IMR-90 (cell line): Measurements from ENCODE around the gene TEDDM1. TPM values are rescaled to one million over a fixed set of nuclear protein-coding genes. Genes with fewer than 3 reads are reported as not detected.

Source experiments
- ATAC-seq: fragments of 200-7000 bp; cut with Tn5 transposase; 2 replicates; pipeline ENCODE4 v1.9.1; 2020; ENCODE audit warnings: low read depth, mild to moderate bottlenecking, moderate library complexity
- BruUV-seq: library from RNA; stranded (reverse); fragments of 400-500 nt; replicated peaks from 2 replicates; lab custom pipeline; 2021; lab: Mats Ljungman, UMichigan
- CTCF ChIA-PET: fragments of 300-600 bp; formaldehyde crosslinking; extraction: SDS; loops from one replicate; lab custom pipeline; 2021; ENCODE audit warnings: antibody characterized with exemption; lab: Yijun Ruan, JAX
- POLR2A ChIA-PET: fragments of 300-600 bp; sonication (Branson Sonifier 250); formaldehyde crosslinking; loops from one replicate; lab custom pipeline; 2022; ENCODE audit warnings: antibody characterized with exemption; ENCODE audit not compliant: unreplicated experiment; lab: Charles Lee
- DNase-seq: peaks from one replicate; pipeline ENCODE4 v3.0.0; 2013
- H2AFZ ChIP-seq: replicated peaks from 2 replicates; pipeline ENCODE3; 2013; ENCODE audit warnings: low read length, mild to moderate bottlenecking; ENCODE audit not compliant: poor library complexity
- H2AK5ac ChIP-seq: 2 replicates; pipeline ENCODE4 v1.6.1; 2013; ENCODE audit warnings: low read depth, low read length, inconsistent platforms
- H2AK9ac ChIP-seq: replicated peaks from 2 replicates; pipeline ENCODE3; 2013; ENCODE audit warnings: mild to moderate bottlenecking, low read depth, low read length, moderate library complexity; ENCODE audit not compliant: poor library complexity
- H2BK120ac ChIP-seq: 2 replicates; pipeline ENCODE4 v1.6.1; 2013; ENCODE audit warnings: low read depth, low read length, inconsistent platforms
- H2BK15ac ChIP-seq: 3 replicates; pipeline ENCODE4 v1.6.1; 2013; ENCODE audit warnings: low read depth, low read length, inconsistent platforms
- H2BK20ac ChIP-seq: 2 replicates; pipeline ENCODE4 v1.6.1; 2013; ENCODE audit warnings: low read depth, mild to moderate bottlenecking, inconsistent platforms, low read length, moderate library complexity
- H2BK5ac ChIP-seq: 2 replicates; pipeline ENCODE4 v1.6.1; 2013; ENCODE audit warnings: mild to moderate bottlenecking, low read depth, low read length, inconsistent platforms; ENCODE audit not compliant: poor library complexity, severe bottlenecking
- H3K14ac ChIP-seq: replicated peaks from 2 replicates; pipeline ENCODE4 v1.6.1; 2013; ENCODE audit warnings: low read depth, low read length, inconsistent platforms
- H3K18ac ChIP-seq: 2 replicates; pipeline ENCODE4 v1.6.1; 2013; ENCODE audit warnings: low read depth, low read length, control low read depth
- H3K23ac ChIP-seq: 2 replicates; pipeline ENCODE4 v1.6.1; 2013; ENCODE audit warnings: low read depth, low read length, inconsistent platforms
- H3K27ac ChIP-seq: 2 replicates; pipeline ENCODE4 v1.5.1; 2013; ENCODE audit warnings: mild to moderate bottlenecking, control low read depth, low read length; ENCODE audit not compliant: insufficient read depth
- H3K27me3 ChIP-seq: 2 replicates; pipeline ENCODE4 v1.6.1; 2013; ENCODE audit warnings: low read length; ENCODE audit not compliant: control insufficient read depth, insufficient read depth
- H3K36me3 ChIP-seq: 2 replicates; pipeline ENCODE4 v1.6.1; 2013; ENCODE audit warnings: low read length, mixed read lengths; ENCODE audit not compliant: control insufficient read depth, insufficient read depth
- H3K4ac ChIP-seq: 2 replicates; pipeline ENCODE4 v1.6.1; 2013; ENCODE audit warnings: low read depth, low read length, inconsistent platforms
- H3K4me1 ChIP-seq: 2 replicates; pipeline ENCODE4 v1.6.1; 2013; ENCODE audit warnings: low read length, mixed read lengths; ENCODE audit not compliant: control insufficient read depth, insufficient read depth
- H3K4me2 ChIP-seq: 2 replicates; pipeline ENCODE4 v1.6.1; 2013; ENCODE audit warnings: low read depth, mild to moderate bottlenecking, control low read depth, low read length, moderate library complexity
- H3K4me3 ChIP-seq: 2 replicates; pipeline ENCODE4 v1.5.1; 2013; ENCODE audit warnings: low read depth, mild to moderate bottlenecking, control low read depth, low read length, moderate library complexity; ENCODE audit not compliant: insufficient read depth
- H3K56ac ChIP-seq: 2 replicates; pipeline ENCODE4 v1.6.1; 2013; ENCODE audit warnings: low read length, inconsistent platforms; ENCODE audit not compliant: insufficient read depth; ENCODE audit errors: extremely low read depth
- H3K79me1 ChIP-seq, 2 experiments: 2 replicates each; pipeline ENCODE4 v1.6.1; 2013; ENCODE audit warnings: low read length in 2 of 2, inconsistent platforms in 1 of 2, low read depth in 1 of 2
- H3K9ac ChIP-seq: 2 replicates; pipeline ENCODE4 v1.6.1; 2013; ENCODE audit warnings: low read depth, low read length, control low read depth
- H3K9me1 ChIP-seq: 2 replicates; pipeline ENCODE4 v1.6.1; 2013; ENCODE audit warnings: low read length, inconsistent platforms; ENCODE audit not compliant: insufficient read depth
- H3K9me3 ChIP-seq: 2 replicates; pipeline ENCODE4 v1.6.1; 2013; ENCODE audit warnings: low read length; ENCODE audit not compliant: control insufficient read depth, insufficient read depth
- H4K20me1 ChIP-seq: 2 replicates; pipeline ENCODE4 v1.6.1; 2013; ENCODE audit warnings: low read length, inconsistent platforms; ENCODE audit not compliant: insufficient read depth
- H4K5ac ChIP-seq: 2 replicates; pipeline ENCODE4 v1.6.1; 2013; ENCODE audit warnings: mild to moderate bottlenecking, low read depth, low read length, control low read depth
- H4K8ac ChIP-seq, 2 experiments: 2 replicates each; pipeline ENCODE4 v1.6.1; 2013; ENCODE audit warnings: low read depth in 2 of 2, low read length in 2 of 2, control low read depth in 1 of 2, inconsistent platforms in 1 of 2
- H4K91ac ChIP-seq: 2 replicates; pipeline ENCODE4 v1.6.1; 2013; ENCODE audit warnings: low read depth, low read length, inconsistent platforms; ENCODE audit not compliant: insufficient read depth
- BHLHE40 ChIP-seq: fragments of 150-350 bp; IDR thresholded peaks from 2 replicates; pipeline ENCODE4 v1.6.1; 2016; ENCODE audit warnings: mild to moderate bottlenecking, low read depth, low read length
- CHD1 ChIP-seq: IDR thresholded peaks from 2 replicates; pipeline ENCODE4 v1.6.1; 2012; ENCODE audit warnings: low read depth, low read length, improper control_type of control experiment
- MAFK ChIP-seq: IDR thresholded peaks from 2 replicates; pipeline ENCODE4 v1.6.1; 2012; ENCODE audit warnings: low read depth, low read length, improper control_type of control experiment
- MAZ ChIP-seq: IDR thresholded peaks from 2 replicates; pipeline ENCODE4 v1.6.1; 2012; ENCODE audit warnings: low read depth, mild to moderate bottlenecking, low read length, improper control_type of control experiment, moderate library complexity, borderline replicate concordance
- MXI1 ChIP-seq: IDR thresholded peaks from 2 replicates; pipeline ENCODE4 v1.6.1; 2012; ENCODE audit warnings: low read depth, mild to moderate bottlenecking, low read length, moderate library complexity, borderline replicate concordance
- NFE2L2 ChIP-seq: fragments of 150-350 bp; IDR thresholded peaks from 2 replicates; pipeline ENCODE4 v1.6.1; 2016; ENCODE audit warnings: low read depth, mild to moderate bottlenecking, low read length
- POLR2A ChIP-seq: IDR thresholded peaks from 2 replicates; pipeline ENCODE4 v1.6.1; 2012; ENCODE audit warnings: mild to moderate bottlenecking, low read depth, low read length
- RCOR1 ChIP-seq: IDR thresholded peaks from 2 replicates; pipeline ENCODE4 v1.6.1; 2012; ENCODE audit warnings: mild to moderate bottlenecking, low read length, improper control_type of control experiment; ENCODE audit not compliant: insufficient replicate concordance
- RFX5 ChIP-seq: IDR thresholded peaks from 2 replicates; pipeline ENCODE4 v1.8.0; 2012; ENCODE audit warnings: low read depth, mild to moderate bottlenecking, low read length, moderate library complexity
- SMC3 ChIP-seq: fragments of 150-350 bp; IDR thresholded peaks from 2 replicates; pipeline ENCODE4 v1.6.1; 2016; ENCODE audit warnings: low read depth, mild to moderate bottlenecking, antibody characterized with exemption, low read length, moderate library complexity
- WGBS, 2 experiments: methylation state at CpG; one replicate each; pipeline versions ENCODE4 v1.1.5 to v1.1.7; 2013; ENCODE audit warnings: missing lambda C conversion rate in 2 of 2; ENCODE audit not compliant: insufficient read length in 1 of 2; ENCODE audit errors: extremely low coverage in 2 of 2; 5-methylcytosine and 5-hydroxymethylcytosine counted together
- dilution Hi-C: fragments of 300-500 bp; cut with HindIII; formaldehyde crosslinking; loops from one replicate; pipeline ENCODE4 v1.14.3; 2018; ENCODE audit warnings: low sequenced_read_pairs; ENCODE audit not compliant: unreplicated experiment
- in situ Hi-C: fragments of 300-500 bp; cut with MboI; formaldehyde crosslinking; loops from 3 replicates; pipeline ENCODE4 v1.14.3; 2019; ENCODE audit warnings: low sequenced_read_pairs, inconsistent platforms, mixed read lengths
- intact Hi-C: fragments of 100-400 bp; cut with micrococcal nuclease; formaldehyde crosslinking; loops from 2 replicates; pipeline ENCODE4 v1.10.0; 2022
- polyA plus RNA-seq, 3 experiments: library from polyadenylated mRNA; depleted of rRNA; stranded (reverse); fragments of >200 nt; gene quantifications; 2 replicates each; pipeline ENCODE4 v1.2.3, GENCODE V29; 2012; ENCODE audit warnings: low replicate concordance in 1 of 3
- total RNA-seq: library from RNA; depleted of rRNA; stranded (reverse); fragments of >200 nt; gene quantifications from 2 replicates; pipeline ENCODE4 v1.2.3, GENCODE V29; 2012
- TF ChIP-seq, protein P1 (sequence below): fragments of 150-350 bp; IDR thresholded peaks from 2 replicates; pipeline ENCODE4 v1.6.1; 2017; ENCODE audit warnings: mild to moderate bottlenecking, antibody characterized with exemption, low read length, low read depth
- TF ChIP-seq, protein P2 (sequence below): conservative IDR thresholded peaks from 2 replicates; pipeline ENCODE4 v1.5.1; 2012; ENCODE audit warnings: mild to moderate bottlenecking, low read depth, low read length, improper control_type of control experiment
- TF ChIP-seq, protein P3 (sequence below): fragments of 150-350 bp; IDR thresholded peaks from 2 replicates; pipeline ENCODE4 v1.6.1; 2016; ENCODE audit warnings: low read depth, mild to moderate bottlenecking, low read length, moderate library complexity, borderline replicate concordance

Gene TEDDM1
- total and polyA plus RNA-seq, 2 of the 4 experiments (the other 2 are of a cell fraction): not detected

DNA sequence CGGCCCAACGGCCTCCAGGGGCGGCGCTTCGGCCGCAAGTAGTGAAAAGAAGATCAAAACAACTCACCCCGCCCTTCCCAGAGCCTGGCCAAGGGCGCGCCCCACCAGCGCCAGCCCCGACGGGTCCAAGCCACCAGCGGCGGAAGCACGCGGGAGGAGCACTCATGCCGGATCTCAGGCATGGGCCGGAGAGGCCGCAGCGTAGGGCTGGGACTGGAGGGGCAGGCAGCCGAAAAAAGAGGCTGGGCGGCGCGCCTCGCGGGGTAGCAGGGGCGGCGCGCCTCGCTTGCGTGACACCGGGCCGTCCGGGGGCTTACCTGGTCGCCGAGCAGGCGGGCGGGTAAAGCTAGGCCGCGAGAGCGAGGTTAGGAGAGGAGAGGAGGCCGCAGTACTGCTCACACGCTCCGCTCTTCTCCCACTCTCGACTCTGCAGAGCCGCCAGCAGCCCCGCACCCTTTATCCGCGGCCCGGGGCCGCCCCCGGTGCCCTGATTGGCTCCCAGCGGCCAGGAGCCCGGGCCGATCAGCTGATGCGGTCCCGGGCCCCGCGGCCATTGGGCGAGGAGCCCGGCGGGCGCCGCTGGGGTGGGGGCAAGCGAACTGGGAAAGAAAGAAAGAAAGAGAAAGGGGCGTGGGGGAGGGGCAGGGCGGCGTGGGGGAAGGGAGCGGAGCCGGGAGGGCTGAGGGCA lies 9.0 kb downstream of the TEDDM1 start, which contains the start of gene GLUL:
TSS of gene GLUL (minus strand) at position 429 of the 688 bp plus-strand sequence. CDS start 3,053 bp downstream, outside the sequence.
- 0% methylated on average over 20 of the region's 70 CpGs; no CpG with 5 or more reads in 1 of the 2 experiments for WGBS, 2 experiments
- Histone ChIP-seq H3K4me1 (peaks cover 3% of the 10 kb centered on the region), H3K36me3 (peaks cover 18% of the 10 kb centered on the region), H2AK9ac (peak within 1 kb of the TSS; percentile 94), H4K20me1 (peaks cover 27% of the 10 kb centered on the region), H3K56ac (peak within 1 kb of the TSS; percentile 49; the same call in 1 of the 2 replicates), H3K4ac (peak within 1 kb of the TSS; percentile 87), H4K5ac (peak within 1 kb of the TSS; percentile 78), H4K8ac (peak within 1 kb of the TSS; percentile 40 to 91; a peak in 3 of 4 replicates), H2AFZ (peak within 1 kb of the TSS; percentile 97), H3K9ac (peak within 1 kb of the TSS; percentile 81), H3K18ac (peak within 1 kb of the TSS; percentile 81; the same call in 1 of the 2 replicates), H3K27ac (peak within 1 kb of the TSS; percentile 88), H4K91ac (peak within 1 kb of the TSS; percentile 80), H3K79me1 (peaks cover 13 to 36% of the 10 kb centered on the region in 2 experiments), H3K4me3 (peak within 1 kb of the TSS; percentile 91), H2AK5ac (0 out of 2 replicates have a peak within 1 kb of the TSS, but pooled peaks have one; percentile 14), H3K14ac (peak within 1 kb of the TSS; percentile 90), H3K27me3 (no peaks in the 10 kb centered on the region), H2BK15ac (no peak within 1 kb of the TSS), H3K4me2 (peak within 1 kb of the TSS; percentile 98), H2BK5ac (peak within 1 kb of the TSS; percentile 74), H2BK120ac (peak within 1 kb of the TSS; percentile 52), H3K9me3 (no peaks in the 10 kb centered on the region), H3K23ac (peak within 1 kb of the TSS; percentile 82), H2BK20ac (no peak within 1 kb of the TSS), H3K9me1 (peaks cover 9% of the 10 kb centered on the region; the same call in 1 of the 2 replicates)
- TSS peak; percentile 32 for BruUV-seq
- DNase-seq: peak; percentile 89
- ATAC-seq: peak; percentile 94
- ChIA-PET POLR2A (interaction anchor here (0.6 to 1.4 kb wide), 2 partner anchors 249 to 1469 kb away, joined by 5 to 12 read pairs; no protein-coding TSS in a partner anchor), CTCF (interaction anchor here (0.5 to 1.2 kb wide), 3 partner anchors 133 to 306 kb away, joined by 3 read pairs; no protein-coding TSS in a partner anchor)
- in situ Hi-C loops: loop anchor here (10.0 kb wide), 1 partner anchor 307 kb away; no protein-coding TSS in a partner anchor
- dilution Hi-C loops: no loop called here
- intact Hi-C loops: loop anchor here (1.0 kb wide), 1 partner anchor 306 kb away; no protein-coding TSS in a partner anchor
- peak; percentile 61; the same call in 1 of the 2 replicates for TF ChIP-seq MXI1
- TF ChIP-seq NFE2L2: no peak
- peak; percentile 98 for TF ChIP-seq POLR2A
- TF ChIP-seq RFX5: no peak
- TF ChIP-seq, protein P1, sequence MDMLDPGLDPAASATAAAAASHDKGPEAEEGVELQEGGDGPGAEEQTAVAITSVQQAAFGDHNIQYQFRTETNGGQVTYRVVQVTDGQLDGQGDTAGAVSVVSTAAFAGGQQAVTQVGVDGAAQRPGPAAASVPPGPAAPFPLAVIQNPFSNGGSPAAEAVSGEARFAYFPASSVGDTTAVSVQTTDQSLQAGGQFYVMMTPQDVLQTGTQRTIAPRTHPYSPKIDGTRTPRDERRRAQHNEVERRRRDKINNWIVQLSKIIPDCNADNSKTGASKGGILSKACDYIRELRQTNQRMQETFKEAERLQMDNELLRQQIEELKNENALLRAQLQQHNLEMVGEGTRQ: peak; percentile 89
- TF ChIP-seq RCOR1: no peak
- peak; percentile 84 for TF ChIP-seq MAZ
- TF ChIP-seq, protein P2, sequence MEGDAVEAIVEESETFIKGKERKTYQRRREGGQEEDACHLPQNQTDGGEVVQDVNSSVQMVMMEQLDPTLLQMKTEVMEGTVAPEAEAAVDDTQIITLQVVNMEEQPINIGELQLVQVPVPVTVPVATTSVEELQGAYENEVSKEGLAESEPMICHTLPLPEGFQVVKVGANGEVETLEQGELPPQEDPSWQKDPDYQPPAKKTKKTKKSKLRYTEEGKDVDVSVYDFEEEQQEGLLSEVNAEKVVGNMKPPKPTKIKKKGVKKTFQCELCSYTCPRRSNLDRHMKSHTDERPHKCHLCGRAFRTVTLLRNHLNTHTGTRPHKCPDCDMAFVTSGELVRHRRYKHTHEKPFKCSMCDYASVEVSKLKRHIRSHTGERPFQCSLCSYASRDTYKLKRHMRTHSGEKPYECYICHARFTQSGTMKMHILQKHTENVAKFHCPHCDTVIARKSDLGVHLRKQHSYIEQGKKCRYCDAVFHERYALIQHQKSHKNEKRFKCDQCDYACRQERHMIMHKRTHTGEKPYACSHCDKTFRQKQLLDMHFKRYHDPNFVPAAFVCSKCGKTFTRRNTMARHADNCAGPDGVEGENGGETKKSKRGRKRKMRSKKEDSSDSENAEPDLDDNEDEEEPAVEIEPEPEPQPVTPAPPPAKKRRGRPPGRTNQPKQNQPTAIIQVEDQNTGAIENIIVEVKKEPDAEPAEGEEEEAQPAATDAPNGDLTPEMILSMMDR: no peak; the same call in 1 of the 2 replicates
- TF ChIP-seq BHLHE40: no peak
- no peak for TF ChIP-seq CHD1
- TF ChIP-seq MAFK: no peak
- TF ChIP-seq, protein P3, sequence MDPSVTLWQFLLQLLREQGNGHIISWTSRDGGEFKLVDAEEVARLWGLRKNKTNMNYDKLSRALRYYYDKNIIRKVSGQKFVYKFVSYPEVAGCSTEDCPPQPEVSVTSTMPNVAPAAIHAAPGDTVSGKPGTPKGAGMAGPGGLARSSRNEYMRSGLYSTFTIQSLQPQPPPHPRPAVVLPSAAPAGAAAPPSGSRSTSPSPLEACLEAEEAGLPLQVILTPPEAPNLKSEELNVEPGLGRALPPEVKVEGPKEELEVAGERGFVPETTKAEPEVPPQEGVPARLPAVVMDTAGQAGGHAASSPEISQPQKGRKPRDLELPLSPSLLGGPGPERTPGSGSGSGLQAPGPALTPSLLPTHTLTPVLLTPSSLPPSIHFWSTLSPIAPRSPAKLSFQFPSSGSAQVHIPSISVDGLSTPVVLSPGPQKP: no peak
- TF ChIP-seq SMC3: no peak
